K562 (cell line): ENCODE results near the gene ANKS4B. TPM values are rescaled to one million over a fixed set of nuclear protein-coding genes. Genes with fewer than 3 reads are reported as not detected.

ENCODE experiments used
- ADNP ChIP-seq: fragments of 200-800 bp; sonication (Bioruptor generic); IDR thresholded peaks from 2 replicates; pipeline ENCODE4 v1.6.1; 2016; ENCODE audit warnings: missing genetic modification characterization, missing compliant biosample characterization
- CBFA2T2 ChIP-seq: fragments of 450-650 bp; conservative IDR thresholded peaks from 2 replicates; pipeline ENCODE4 v1.6.1; 2017; ENCODE audit warnings: mild to moderate bottlenecking
- EGR1 ChIP-seq: fragments of 450-650 bp; conservative IDR thresholded peaks from 2 replicates; pipeline ENCODE4 v1.6.1; 2017; ENCODE audit warnings: mild to moderate bottlenecking
- PHF8 ChIP-seq: fragments of 200-600 bp; sonication (generic); IDR thresholded peaks from 2 replicates; pipeline ENCODE4 v1.6.1; 2012; ENCODE audit warnings: mixed run types, mild to moderate bottlenecking, inconsistent platforms, low read length, moderate library complexity, borderline replicate concordance
- POLR2AphosphoS2 ChIP-seq: IDR thresholded peaks from 2 replicates; pipeline ENCODE4 v1.6.1; 2012; ENCODE audit warnings: low read length, improper control_type of control experiment
- RAD21 ChIP-seq, 2 experiments: fragments of 250-450 bp in 1 of 2; fragments of 450-650 bp in 1 of 2; sonication (Bioruptor Pico) in 1 of 2; formaldehyde crosslinking in 1 of 2; IDR thresholded peaks in 1 of 2; conservative IDR thresholded peaks in 1 of 2; 2 replicates each; pipeline versions ENCODE4 v1.4.0 to v1.8.0; 2020 to 2022; ENCODE audit warnings: mild to moderate bottlenecking in 2 of 2, moderate library complexity in 1 of 2
- SMARCA4 ChIP-seq: fragments of 450-650 bp; IDR thresholded peaks from 2 replicates; pipeline ENCODE4 v1.6.1; 2016
- TRIM28 ChIP-seq: fragments of 450-650 bp; IDR thresholded peaks from 2 replicates; pipeline ENCODE4 v1.6.1; 2017
- ZNF12 ChIP-seq: sonication (generic); formaldehyde crosslinking; IDR thresholded peaks from 2 replicates; pipeline ENCODE4 v1.4.0; 2020; ENCODE audit warnings: mild to moderate bottlenecking, missing genetic modification reagents
- ZNF316 ChIP-seq: fragments of 450-650 bp; IDR thresholded peaks from 2 replicates; pipeline ENCODE4 v1.6.1; 2016
- ZNF436 ChIP-seq: fragments of 250-450, 450-650 bp; sonication (Bioruptor Pico); formaldehyde crosslinking; IDR thresholded peaks from 2 replicates; pipeline ENCODE4 v1.7.0; 2020; ENCODE audit warnings: mild to moderate bottlenecking
- ZNF507 ChIP-seq: conservative IDR thresholded peaks from 2 replicates; pipeline ENCODE4 v1.6.1; 2017; ENCODE audit warnings: missing genetic modification characterization, missing compliant biosample characterization
- ZNF584 ChIP-seq: fragments of 200-800 bp; sonication (Bioruptor generic); IDR thresholded peaks from 2 replicates; pipeline ENCODE4 v1.6.1; 2016; ENCODE audit warnings: low read depth, mild to moderate bottlenecking, missing genetic modification characterization, missing compliant biosample characterization
- polyA plus RNA-seq, 8 experiments: library from polyadenylated mRNA; depleted of rRNA in 4 of 8; stranded (reverse) in 5 of 8; unstranded in 3 of 8; fragments of >200 nt; fragmentation: Nextera tagmentation in 2 of 8; fragmentation: Illumina TruSeq in 1 of 8; extraction: Ambion mirVana in 2 of 8; extraction: Trizol in 1 of 8; gene quantifications; 2 replicates each; pipeline versions ENCODE4 v1.2.1 to v1.2.3, GENCODE V29; 2011 to 2014; ENCODE audit warnings: inconsistent platforms in 1 of 8, missing spikeins in 1 of 8
- total RNA-seq, 7 experiments: library from RNA; depleted of rRNA in 6 of 7; stranded (reverse); fragments of >200 nt in 6 of 7; fragmentation: Illumina TruSeq in 2 of 7; extraction: Trizol in 2 of 7; gene quantifications; 2 replicates each; pipeline versions ENCODE4 v1.2.1 to v1.2.3, GENCODE V29; 2011 to 2021; ENCODE audit warnings: low replicate concordance in 1 of 7
- TF ChIP-seq, protein P1 (sequence below): fragments of 150-350 bp; conservative IDR thresholded peaks from 2 replicates; pipeline ENCODE4 v1.6.1; 2014; ENCODE audit warnings: low read length
- TF ChIP-seq, protein P2 (sequence below): sonication (generic); formaldehyde crosslinking; IDR thresholded peaks from 2 replicates; pipeline ENCODE4 v1.8.1; 2022; ENCODE audit warnings: missing genetic modification reagents
- TF ChIP-seq, protein P3 (sequence below): sonication (generic); formaldehyde crosslinking; IDR thresholded peaks from 2 replicates; pipeline ENCODE4 v1.8.0; 2022; ENCODE audit warnings: mild to moderate bottlenecking, missing genetic modification reagents
- TF ChIP-seq, protein P4 (sequence below): sonication (generic); formaldehyde crosslinking; IDR thresholded peaks from 2 replicates; pipeline ENCODE4 v1.8.0; 2022; ENCODE audit warnings: missing genetic modification reagents, mild to moderate bottlenecking, borderline replicate concordance
- TF ChIP-seq, protein P5 (sequence below): sonication (generic); formaldehyde crosslinking; IDR thresholded peaks from 2 replicates; pipeline ENCODE4 v1.8.0; 2022; ENCODE audit warnings: mild to moderate bottlenecking, missing genetic modification reagents, borderline replicate concordance
- TF ChIP-seq, protein P6 (sequence below): fragments of 450-650 bp; formaldehyde crosslinking; IDR thresholded peaks from 2 replicates; pipeline ENCODE4 v1.4.0; 2020; ENCODE audit warnings: mild to moderate bottlenecking, moderate library complexity

ANKS4B gene
- total and polyA plus RNA-seq, 9 of the 15 experiments (the other 6 are each of a cell fraction or from before 2014, with no cell fraction given), result not detected

DNA sequence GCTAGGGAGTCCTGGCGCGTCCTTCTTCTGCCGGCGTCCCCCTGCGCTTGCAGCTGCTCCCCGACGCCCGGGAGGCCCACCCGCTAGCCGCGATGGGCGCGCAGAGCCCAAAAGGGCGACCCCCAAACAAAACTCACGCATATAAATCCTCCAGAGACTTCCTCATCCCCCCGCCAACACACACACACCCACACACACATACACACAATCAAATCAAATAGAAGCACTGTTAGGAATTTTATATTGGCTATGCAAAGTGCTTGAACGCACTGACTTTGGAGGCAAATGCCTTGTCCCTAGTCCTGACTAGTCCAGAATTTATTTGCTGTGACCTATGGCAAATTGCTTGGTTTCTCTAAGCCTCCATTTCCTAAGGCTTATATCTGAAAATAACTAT, 68.4 kb downstream of the ANKS4B start (continued):
- TF ChIP-seq ZNF436 (CRISPR knock-in tag), result no peak
- TF ChIP-seq, protein P1, sequence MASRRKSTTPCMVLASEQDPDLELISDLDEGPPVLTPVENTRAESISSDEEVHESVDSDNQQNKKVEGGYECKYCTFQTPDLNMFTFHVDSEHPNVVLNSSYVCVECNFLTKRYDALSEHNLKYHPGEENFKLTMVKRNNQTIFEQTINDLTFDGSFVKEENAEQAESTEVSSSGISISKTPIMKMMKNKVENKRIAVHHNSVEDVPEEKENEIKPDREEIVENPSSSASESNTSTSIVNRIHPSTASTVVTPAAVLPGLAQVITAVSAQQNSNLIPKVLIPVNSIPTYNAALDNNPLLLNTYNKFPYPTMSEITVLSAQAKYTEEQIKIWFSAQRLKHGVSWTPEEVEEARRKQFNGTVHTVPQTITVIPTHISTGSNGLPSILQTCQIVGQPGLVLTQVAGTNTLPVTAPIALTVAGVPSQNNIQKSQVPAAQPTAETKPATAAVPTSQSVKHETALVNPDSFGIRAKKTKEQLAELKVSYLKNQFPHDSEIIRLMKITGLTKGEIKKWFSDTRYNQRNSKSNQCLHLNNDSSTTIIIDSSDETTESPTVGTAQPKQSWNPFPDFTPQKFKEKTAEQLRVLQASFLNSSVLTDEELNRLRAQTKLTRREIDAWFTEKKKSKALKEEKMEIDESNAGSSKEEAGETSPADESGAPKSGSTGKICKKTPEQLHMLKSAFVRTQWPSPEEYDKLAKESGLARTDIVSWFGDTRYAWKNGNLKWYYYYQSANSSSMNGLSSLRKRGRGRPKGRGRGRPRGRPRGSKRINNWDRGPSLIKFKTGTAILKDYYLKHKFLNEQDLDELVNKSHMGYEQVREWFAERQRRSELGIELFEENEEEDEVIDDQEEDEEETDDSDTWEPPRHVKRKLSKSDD, result no peak
- no peak for TF ChIP-seq RAD21 (CRISPR knock-in tag; conservative IDR thresholded peaks at IDR 0.05 in 1 of 2, IDR thresholded peaks at IDR 0.05 in 1 of 2)
- 0 out of 2 replicates have a peak, but pooled peaks have one; percentile 39 for TF ChIP-seq ZNF12 (CRISPR knock-in tag)
- TF ChIP-seq ZNF316, result no peak
- TF ChIP-seq, protein P2, sequence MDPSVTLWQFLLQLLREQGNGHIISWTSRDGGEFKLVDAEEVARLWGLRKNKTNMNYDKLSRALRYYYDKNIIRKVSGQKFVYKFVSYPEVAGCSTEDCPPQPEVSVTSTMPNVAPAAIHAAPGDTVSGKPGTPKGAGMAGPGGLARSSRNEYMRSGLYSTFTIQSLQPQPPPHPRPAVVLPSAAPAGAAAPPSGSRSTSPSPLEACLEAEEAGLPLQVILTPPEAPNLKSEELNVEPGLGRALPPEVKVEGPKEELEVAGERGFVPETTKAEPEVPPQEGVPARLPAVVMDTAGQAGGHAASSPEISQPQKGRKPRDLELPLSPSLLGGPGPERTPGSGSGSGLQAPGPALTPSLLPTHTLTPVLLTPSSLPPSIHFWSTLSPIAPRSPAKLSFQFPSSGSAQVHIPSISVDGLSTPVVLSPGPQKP (CRISPR knock-in tag), result no peak
- no peak for TF ChIP-seq CBFA2T2
- TF ChIP-seq POLR2AphosphoS2, result no peak
- TF ChIP-seq, protein P3, sequence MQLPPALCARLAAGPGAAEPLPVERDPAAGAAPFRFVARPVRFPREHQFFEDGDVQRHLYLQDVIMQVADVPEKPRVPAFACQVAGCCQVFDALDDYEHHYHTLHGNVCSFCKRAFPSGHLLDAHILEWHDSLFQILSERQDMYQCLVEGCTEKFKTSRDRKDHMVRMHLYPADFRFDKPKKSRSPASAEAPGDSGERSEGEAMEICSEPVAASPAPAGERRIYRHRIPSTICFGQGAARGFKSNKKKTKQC, result no peak
- 0 out of 2 replicates have a peak, but pooled peaks have one; percentile 50 for TF ChIP-seq EGR1
- TF ChIP-seq TRIM28, result no peak
- no peak for TF ChIP-seq ADNP (tag)
- TF ChIP-seq ZNF507 (tag), result no peak
- no peak for TF ChIP-seq SMARCA4
- TF ChIP-seq, protein P4, sequence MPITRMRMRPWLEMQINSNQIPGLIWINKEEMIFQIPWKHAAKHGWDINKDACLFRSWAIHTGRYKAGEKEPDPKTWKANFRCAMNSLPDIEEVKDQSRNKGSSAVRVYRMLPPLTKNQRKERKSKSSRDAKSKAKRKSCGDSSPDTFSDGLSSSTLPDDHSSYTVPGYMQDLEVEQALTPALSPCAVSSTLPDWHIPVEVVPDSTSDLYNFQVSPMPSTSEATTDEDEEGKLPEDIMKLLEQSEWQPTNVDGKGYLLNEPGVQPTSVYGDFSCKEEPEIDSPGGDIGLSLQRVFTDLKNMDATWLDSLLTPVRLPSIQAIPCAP (CRISPR knock-in tag), result no peak
- TF ChIP-seq ZNF584 (CRISPR knock-in tag), result no peak
- no peak for TF ChIP-seq PHF8
- TF ChIP-seq, protein P5, sequence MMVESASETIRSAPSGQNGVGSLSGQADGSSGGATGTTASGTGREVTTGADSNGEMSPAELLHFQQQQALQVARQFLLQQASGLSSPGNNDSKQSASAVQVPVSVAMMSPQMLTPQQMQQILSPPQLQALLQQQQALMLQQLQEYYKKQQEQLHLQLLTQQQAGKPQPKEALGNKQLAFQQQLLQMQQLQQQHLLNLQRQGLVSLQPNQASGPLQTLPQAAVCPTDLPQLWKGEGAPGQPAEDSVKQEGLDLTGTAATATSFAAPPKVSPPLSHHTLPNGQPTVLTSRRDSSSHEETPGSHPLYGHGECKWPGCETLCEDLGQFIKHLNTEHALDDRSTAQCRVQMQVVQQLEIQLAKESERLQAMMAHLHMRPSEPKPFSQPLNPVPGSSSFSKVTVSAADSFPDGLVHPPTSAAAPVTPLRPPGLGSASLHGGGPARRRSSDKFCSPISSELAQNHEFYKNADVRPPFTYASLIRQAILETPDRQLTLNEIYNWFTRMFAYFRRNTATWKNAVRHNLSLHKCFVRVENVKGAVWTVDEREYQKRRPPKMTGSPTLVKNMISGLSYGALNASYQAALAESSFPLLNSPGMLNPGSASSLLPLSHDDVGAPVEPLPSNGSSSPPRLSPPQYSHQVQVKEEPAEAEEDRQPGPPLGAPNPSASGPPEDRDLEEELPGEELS, result no peak
- TF ChIP-seq, protein P6, sequence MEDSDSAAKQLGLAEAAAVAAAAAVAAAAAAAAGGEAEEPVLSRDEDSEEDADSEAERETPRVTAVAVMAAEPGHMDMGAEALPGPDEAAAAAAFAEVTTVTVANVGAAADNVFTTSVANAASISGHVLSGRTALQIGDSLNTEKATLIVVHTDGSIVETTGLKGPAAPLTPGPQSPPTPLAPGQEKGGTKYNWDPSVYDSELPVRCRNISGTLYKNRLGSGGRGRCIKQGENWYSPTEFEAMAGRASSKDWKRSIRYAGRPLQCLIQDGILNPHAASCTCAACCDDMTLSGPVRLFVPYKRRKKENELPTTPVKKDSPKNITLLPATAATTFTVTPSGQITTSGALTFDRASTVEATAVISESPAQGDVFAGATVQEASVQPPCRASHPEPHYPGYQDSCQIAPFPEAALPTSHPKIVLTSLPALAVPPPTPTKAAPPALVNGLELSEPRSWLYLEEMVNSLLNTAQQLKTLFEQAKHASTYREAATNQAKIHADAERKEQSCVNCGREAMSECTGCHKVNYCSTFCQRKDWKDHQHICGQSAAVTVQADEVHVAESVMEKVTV (CRISPR knock-in tag), result no peak
